ENCODE data around the gene LRP2BP. TPM values are rescaled to one million over a fixed set of nuclear protein-coding genes. Genes with fewer than 3 reads are reported as not detected.
"Not testable (repeated sequence)": the region's sequence is repeated elsewhere in the genome, so short reads cannot be mapped to it uniquely, and the experiment has no call there.

The LRP2BP gene
- total RNA-seq, 1 donor from 2014 or later = 6.5 TPM

DNA sequence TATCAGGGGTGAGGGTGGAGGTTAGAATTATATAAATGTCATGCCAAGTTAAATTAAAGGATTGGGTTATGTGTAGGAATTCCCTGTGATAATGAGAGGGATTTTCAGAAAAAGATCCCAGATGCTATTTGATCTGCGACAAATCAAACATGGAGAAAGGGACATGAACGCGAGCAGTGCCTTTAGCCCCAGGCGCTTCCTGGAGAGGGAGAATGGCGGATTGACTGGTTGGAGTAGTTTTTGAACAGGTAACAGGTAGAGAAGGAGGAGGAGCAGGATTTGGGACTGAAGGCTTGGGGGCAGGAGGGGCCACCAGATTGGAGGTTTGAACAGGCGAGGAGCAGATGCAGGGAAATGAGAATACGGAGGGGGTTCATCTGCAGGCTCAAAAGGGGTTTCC, 67.1 kb downstream of the LRP2BP start:
- no peak for DNase-seq (ENCODE audit: low spot score)

DNA sequence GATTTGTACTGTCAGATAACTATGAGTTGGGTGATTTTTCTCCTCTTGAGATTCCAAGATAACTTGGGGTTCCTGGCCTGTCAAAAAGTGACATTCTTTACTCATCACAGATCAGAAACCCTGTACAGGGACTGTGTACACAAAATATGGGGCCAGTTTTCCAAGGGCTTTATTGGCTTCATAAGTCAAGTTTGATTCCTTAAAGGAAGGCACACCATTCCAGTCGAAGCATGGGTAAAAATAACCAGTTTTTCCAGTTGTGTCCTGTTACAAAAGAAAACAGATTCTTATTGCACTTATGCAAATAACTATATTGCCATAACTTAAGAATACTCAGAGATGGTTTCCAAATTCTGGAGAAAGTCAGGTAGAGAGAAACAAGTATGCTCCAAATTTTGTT, 70.0 kb downstream of the LRP2BP start:
- DNase-seq (ENCODE audit: low spot score) = peak; percentile 7

DNA sequence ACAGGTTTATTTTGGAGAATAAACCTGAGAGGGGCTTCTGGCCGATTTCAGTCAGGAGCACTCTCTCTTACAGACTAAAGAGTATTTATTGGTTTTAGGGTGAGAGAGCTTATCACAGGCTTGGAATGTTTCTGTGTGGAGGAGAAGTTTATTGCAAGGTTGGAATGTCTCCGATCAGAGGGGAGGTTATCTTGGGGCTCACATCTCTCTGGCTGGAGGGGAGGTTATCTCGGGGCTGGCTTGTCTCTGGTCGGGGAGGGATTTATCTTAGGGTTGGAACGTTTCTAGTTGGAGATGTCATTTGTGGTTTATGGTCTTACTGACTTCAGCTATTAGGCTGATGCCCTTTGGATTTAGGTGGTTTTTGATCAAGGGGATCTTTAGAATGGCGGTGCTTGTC, 71.4 kb downstream of the LRP2BP start:
- DNase-seq (ENCODE audit: low spot score) = not testable (repeated sequence)

DNA sequence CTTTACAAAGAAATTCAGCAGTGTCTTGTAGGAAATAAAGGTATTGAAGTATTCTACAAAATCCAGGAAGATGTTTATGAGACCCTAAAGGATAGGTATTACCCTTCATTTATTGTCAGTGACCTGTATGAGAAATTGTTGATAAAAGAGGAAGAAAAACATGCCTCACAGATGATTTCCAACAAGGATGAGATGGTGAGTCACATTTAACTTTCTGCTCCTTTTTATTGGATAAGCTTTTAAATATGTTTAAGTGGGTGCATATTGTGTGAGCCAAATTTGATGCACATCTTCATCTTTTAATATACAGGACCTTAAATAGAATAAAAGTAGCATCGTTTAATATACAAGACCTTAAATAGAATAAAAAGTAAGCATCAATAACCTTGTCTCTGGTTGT, 72.1 kb downstream of the LRP2BP start:
- DNase-seq (ENCODE audit: low spot score) = no peak

DNA sequence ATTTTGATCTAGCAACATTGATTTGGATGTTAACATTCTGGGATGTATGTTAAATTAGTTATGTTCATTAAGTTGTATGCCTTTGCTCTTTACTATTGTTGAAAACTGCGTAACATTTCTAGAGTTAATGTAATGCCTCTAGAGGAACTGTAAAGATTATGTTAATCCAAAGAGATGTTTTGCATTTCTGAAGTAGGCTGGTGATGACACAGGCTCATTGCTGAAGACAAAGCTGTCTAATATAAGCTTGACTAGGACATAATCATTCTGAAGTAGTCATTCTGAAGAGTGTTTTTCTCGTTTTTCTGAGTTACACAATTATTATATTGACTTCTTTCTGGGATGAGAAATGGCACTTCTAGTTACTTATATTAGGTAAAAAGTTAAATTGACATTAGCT, 72.9 kb downstream of the LRP2BP start:
- no peak for DNase-seq (ENCODE audit: low spot score)

DNA sequence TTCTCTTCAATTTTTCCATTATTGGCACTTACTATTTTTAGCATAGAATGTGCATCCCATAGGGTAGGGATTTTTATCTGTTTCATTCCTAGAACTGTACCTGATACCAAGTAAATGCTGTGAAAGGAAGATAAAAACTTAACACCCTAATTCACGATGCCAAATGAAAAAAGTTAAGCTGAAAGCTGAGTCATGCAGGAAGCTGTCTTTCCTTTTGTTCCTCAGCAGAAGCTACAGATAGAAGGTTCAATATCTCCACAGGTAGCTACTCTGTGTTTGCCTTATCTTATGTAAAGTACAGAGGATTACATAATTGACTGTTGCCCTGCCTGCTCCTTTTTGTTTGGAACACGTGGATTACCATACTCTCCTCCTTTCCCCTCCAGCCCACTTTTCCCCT, 77.0 kb downstream of the LRP2BP start:
- no peak for DNase-seq (ENCODE audit: low spot score)

DNA sequence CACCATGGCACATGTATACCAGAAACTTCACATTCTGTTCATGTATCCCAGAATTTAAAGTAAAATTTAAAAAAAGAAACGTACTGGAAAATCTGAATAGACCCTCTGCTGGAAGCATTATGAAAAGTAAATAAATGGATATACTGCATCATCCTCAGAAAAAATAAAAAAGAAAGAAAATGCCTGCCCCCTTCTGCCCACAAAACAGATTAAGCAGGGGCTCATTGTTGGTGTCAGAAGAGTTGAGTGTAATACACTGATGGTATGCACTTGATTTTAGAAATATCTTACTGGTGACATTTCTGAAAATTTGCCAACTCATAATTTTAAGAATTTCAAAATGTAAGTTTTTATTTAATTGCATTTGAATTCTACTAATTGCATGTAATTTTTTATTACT, 77.8 kb downstream of the LRP2BP start:
- DNase-seq (ENCODE audit: low spot score) = no peak

DNA sequence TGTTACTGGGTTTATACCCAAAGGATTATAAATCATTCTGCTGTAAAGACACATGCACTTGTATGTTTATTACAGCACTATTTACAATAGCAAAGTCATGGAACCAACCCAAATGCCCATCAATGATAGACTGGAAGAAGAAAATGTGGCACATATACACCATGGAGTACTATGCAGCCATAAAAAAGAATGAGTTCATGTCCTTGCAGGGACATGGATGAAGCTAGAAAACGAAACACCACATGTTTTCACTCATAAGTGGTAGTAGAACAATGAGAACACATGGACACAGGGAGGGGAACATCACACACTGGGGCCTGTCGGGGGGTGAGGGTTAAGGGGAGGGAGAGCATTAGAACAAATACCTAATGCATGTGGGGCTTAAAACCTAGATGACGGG, 78.3 kb downstream of the LRP2BP start:
- DNase-seq (ENCODE audit: low spot score) = not testable (repeated sequence)

Other genes with a start within 250 kb of the LRP2BP start
- 37.8 TPM for gene CFAP97, start 191.9 kb downstream of the LRP2BP start, total RNA-seq (ENCODE audit: insufficient read depth, low replicate concordance)
- gene SNX25, start 186.3 kb downstream of the LRP2BP start, total RNA-seq (ENCODE audit: insufficient read depth, low replicate concordance) = 16.1 TPM
- 38.0 TPM for gene ANKRD37, start 917 bp upstream of the LRP2BP start, total RNA-seq (ENCODE audit: insufficient read depth, low replicate concordance)
- gene UFSP2, start 30.0 kb upstream of the LRP2BP start, total RNA-seq (ENCODE audit: insufficient read depth, low replicate concordance) = 44.1 TPM
- gene CCDC110, start 75.8 kb upstream of the LRP2BP start, total RNA-seq (ENCODE audit: insufficient read depth, low replicate concordance) = 14.4 TPM
- gene PDLIM3, start 139.6 kb upstream of the LRP2BP start, total RNA-seq (ENCODE audit: insufficient read depth, low replicate concordance) = 361 TPM